GM18858 (cell line): ENCODE measurements around the gene LRIT2.
"Not testable (repeated sequence)": the region's sequence is repeated elsewhere in the genome, so short reads cannot be mapped to it uniquely, and the experiment has no call there.

Source experiments
- ATAC-seq: cut with Tn5 transposase; IDR thresholded peaks from one replicate; pipeline ENCODE4 v1.9.1; 2021; ENCODE audit not compliant: unreplicated experiment

The LRIT2 gene

DNA sequence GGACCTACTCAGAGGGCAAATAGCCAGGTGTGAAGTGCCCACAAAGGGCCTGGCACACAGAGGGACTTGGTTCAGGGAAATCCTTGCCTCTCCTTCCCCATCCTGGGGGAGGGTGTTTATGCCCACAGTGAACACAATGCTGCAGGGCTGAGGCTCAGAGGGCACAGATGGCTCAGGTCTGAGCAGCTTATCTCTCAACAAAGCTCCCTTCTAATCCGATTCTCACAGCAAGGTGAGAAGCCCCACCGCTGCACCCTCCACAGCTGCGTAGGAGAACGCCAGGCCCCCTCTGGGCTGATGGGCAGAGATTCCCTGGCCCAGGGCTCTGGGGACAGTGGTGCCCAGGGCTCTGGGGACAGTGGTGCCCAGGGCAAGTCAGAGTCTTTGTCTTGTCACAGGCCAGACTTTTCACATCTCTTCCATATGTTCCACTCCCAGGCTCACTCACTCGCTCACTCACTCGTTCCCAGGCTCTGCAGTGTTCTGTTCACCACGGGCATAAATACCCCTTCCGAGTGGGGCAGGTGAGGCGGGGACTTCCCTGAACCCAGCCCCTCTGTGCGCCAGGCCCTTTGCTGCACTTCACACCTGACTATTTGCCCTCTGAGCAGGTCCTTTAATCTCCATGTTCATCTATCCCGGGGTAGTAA lies 39.7 kb downstream of the LRIT2 start:
- ATAC-seq = no peak

DNA sequence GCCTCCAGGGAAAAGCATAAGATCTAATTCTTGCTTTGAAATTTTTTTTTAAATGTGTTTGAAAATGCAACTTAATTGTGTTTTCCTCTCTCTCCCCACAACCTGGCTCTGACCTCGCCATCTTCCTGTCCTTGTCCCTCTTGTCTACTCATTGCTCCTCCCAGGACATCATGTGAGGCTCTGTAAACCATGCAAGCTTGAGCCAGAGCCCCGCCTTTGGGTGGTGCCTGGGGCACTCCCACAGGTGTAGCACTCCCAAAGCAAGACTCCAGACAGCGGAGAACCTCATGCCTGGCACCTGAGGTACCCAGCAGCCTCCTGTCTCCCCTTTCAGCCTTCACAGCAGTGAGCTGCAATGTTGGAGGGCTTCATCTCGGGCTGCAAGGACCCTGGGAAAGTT lies 40.8 kb downstream of the LRIT2 start:
- ATAC-seq = no peak

DNA sequence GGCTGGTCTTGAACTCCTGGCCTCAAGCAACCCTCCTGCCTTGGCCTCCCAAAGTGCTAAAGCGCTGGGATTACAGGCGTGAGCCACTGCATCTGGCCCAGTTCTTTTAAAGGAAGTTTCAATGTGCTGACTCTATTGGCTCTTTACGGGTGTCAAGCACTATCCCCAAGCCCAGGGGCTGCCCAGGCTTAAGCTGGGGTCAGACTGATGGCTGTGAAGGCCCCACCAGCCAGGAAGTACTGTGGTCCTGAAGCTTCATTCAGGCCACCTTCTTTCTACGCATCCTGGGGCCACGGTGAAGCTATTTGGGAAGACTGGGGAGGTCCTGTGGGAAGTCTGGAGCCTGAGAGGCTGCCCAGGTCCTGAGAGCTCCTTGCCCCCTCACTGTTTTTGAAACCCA lies 43.7 kb downstream of the LRIT2 start:
- no peak for ATAC-seq

DNA sequence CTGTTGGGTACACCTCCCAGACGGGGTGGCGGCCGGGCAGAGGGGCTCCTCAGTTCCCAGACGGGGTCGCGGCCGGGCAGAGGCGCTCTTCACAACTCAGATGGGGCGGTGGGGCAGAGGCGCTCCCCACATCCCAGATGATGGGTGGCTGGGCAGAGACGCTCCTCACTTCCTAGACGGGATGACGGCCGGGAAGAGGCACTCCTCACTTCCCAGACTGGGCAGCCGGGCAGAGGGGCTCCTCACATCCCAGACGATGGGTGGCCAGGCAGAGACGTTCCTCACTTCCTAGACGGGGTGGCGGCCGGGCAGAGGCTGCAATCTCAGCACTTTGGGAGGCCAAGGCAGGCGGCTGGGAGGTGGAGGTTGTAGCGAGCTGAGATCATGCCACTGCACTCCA lies 45.0 kb downstream of the LRIT2 start:
- not testable (repeated sequence) for ATAC-seq

DNA sequence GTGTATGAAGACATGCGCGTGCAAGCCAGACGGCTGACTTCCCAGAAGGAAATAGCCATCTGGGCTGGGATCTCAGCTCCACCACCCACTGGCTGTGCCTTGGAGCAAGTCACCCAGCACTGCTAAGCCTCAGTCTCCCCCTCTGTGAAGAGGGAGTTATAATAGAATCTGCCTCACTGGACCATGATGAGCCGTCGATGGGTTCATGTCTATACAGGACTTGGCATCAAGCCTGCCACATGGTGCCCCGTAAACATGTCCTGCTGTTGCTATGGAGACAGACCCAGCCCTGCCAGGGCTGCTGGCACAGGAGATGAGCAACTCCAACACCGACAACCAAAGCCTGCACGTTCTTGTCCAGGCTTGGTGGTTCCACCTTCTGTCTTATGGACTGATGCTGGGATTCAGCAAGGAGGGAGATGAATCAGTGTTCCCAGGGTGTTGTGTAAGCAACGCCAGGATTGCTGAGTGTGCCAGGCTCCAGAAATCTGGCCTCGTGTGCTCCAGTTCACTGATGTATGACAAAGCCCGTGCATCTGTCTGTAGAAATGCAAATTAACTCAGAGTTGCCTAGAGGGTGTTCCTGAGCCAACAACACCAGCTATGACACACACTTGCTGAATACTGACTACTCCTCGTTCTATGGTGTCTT lies 46.2 kb downstream of the LRIT2 start:
- ATAC-seq = peak; percentile 95

DNA sequence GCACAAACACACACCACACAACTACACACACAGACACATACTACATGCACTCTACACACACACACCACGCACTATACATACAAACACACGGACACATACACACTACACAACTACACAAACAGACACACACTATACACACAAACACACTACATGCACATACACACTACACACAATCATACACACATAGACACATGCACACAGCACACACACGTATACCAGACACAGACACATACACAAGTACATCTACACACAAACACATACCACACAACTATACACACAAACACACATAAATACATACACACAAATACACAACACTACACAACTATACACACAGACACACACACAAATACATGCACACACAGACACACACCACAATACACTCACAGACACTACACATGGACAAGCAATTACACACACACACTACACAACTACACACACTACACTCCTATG lies 47.2 kb downstream of the LRIT2 start:
- no peak for ATAC-seq

DNA sequence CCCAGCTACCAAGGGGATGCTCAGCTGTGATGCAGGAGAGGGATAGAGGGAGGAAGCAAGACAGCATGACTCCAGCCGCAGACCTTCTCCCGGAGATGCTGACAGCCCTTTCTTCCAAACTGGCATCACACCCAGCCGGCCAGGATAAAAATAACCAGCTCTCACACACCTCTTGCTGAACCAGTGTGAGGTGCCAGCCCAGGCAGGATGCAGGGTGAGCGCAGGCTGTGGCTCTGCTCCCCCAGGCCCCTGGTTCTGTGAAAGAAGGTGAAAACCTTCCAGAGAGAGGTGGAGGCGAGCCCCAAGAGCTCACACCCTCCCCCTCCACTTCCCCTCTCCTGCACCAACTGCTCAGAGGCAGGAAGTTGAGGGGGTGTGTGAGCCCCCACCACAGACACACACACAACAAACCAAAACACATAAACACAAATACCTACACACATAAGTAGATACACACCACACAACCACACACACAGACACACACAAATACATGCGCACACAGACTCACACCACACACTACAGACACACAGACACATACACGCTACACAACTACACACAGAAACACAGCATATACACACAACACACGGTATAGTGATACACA lies 47.7 kb downstream of the LRIT2 start:
- ATAC-seq = peak; percentile 37

DNA sequence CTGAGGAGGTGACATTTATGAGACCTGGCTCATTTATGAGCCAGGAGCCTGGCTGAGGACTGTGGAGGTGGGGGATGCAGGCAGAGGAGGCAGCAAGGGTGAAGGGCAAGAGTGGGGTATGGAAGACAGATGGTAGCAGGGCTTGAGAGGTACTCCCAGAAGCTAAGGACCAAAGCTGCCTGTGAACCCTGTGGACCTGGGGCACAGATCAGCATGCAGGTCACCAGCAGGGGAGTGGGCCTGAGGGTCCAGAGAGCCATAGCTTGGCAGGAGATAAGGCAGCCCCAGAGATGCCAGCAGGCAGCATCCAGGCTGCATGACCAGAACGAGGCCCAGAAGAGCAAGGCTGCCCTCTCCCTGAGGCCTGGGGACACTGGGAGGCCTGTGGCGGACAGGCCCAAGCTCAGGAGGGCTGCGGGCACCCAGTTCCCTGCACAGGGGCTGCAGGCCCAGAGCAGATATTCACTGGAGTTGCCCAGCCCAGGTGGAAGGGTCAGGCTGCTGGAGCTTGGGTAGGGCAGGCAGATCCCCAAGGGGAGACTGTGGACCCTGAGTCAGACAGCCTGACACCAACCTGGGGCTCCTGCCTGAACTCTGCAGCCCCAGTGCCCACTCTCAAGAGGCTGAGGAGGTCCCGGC lies 48.4 kb downstream of the LRIT2 start:
- no peak for ATAC-seq

DNA sequence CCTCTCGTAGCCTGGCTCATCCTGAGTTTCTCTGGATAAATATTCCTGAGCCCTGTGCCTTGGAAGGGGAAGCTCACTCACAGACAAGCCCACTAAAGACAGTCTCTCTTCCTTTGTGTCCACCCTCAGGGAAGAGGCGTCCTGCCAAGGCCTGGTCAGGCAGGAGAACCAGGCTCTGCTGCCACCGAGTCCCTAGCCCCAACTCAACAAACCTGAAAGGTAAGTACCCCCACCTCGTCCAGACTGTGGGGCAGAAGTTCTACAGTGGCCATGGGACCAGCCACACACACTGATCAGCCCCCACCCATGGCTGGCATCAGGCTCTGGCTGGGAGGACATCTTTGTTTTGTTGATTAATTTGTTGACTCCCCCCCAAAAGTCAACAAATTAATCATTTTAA lies 49.0 kb downstream of the LRIT2 start:
- no peak for ATAC-seq

DNA sequence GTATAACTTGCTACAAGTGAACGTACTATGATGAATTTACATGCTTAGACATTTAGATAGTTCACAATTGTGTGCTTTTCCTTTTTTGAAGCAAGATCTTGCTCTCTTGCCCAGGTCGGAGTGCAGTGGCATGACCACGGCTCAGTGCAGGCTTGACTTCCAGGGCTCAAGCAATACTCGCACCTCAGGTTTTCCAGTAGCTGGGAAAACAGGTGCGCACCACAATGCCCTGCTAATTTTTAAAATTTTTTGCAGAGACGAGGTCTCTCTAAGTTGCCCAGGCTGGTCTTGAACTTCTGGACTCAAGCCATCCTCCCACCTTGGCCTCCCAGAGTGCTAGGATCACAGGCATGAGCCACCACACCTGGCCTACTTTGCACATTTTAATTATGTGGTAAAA lies 49.9 kb downstream of the LRIT2 start:
- no peak for ATAC-seq

DNA sequence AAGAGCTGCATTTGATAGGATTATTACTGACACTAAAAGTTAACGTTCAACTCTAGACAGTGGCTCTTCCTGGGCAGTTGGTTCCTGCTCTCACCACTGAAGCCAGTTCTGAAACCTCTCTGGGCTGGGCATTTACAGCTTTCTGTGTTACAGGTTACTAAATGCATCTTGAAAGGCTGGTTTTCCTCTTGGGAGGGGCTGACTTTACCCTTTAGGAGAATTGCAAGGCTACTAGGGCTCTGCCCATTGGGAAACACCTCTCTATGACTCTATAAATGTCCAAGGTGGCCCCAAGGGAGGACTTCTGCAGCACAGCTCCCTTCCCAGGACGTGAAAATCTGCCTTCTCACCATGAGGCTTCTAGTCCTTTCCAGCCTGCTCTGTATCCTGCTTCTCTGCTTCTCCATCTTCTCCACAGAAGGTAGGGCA lies 51.8 kb downstream of the LRIT2 start, which contains the start of gene GPR15LG:
TSS of gene GPR15LG (plus strand) at position 301 of the 429 bp plus-strand sequence. CDS start at position 352, 51 bp downstream.
- no peak for ATAC-seq

DNA sequence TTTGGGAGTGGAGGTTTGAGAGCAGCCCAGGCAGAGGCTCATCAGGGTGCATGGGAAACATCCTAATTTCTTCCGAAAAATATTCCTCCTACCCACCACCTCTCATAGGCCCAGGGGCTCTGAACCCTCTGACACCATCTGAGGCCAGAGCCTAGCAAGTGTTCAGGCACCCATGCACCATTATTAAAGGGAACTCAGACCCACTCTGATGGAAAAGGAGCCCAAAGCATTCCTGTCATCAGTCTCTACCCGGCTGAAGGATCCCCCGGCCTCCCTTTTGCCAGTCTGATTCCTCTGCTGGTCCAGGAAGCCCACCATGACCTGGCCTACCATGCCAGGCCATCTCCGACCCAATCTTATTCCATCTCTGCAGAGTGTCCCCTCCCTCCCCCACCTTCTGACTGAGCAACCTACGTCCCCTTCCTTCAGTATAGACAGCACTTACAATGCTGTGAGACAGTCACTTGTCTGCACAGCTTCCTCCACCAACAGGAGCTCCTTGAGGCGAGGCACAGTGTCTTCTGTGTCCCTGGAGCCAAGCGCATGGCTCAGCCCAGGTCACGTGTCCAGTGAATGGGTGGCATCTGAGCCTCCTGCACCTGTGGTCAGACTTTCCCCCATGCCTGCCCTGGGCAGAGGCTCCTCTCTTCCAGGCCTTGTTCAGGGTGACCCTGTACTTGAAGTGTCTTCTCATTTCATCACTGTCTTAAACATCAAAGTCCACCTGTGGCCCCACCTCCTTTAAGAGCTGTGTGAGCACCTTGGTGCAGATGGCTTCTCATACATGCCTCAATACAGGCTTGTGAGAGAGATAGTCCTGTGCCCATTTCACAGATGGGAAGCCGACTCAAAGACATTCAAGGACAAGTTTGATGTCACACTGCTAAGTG lies 52.6 kb downstream of the LRIT2 start:
- ATAC-seq = peak; percentile 31

DNA sequence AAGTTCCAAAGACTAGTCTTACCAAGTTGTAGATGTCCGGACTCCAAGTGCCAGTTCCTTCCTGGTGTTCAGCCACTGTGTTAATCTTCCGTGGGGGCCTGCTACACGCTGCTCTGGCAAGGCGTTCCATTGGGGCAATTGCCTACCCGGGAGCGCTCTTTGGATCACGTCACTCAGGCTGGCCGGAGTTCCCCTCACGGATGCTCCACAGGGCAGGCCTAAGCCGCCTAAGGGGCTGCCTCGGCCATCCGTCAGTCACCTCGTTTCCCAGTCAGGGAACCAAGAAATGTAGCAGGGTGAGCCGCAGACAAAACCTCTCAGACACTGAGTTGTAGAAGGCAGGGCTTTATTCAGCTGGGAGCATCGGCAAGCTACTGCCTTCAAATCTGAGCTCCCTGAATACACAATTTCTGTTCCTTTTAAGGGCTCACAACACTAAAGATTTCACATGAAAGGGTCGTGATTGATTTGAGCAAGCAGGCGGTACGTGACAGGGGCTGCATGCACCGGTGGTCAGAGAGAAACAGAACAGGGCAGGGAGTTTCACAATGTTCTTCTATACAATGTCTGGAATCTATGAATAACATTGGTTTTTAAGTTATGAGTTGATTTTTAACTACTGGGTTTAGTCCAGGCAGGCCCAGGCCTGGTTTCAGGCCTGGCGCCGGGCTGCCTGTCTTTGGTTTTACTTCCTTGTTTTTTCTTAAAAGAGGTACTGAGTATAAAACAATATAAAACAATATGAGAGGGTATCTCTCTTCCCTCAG lies 53.5 kb downstream of the LRIT2 start:
- ATAC-seq = peak; percentile 28

DNA sequence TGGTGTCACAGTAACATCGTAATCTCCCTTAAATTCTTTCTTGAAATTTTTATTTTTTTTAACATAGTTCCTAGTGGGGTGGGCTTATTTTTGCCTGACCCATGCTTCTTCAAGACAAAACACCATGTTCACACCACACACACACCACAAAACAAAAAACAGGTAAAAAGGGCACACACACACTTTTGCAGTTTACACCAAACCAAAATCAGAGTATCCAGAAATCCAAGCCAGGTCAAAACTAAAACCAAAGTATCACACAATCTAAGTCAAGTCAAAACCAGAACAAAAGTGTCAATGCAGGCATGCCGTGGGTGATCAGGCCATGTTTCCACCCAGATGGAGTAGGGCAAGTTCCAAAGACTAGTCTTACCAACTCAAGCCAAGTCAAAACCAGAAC lies 54.1 kb downstream of the LRIT2 start:
- ATAC-seq = not testable (repeated sequence)
